MM.1S (cell line): ENCODE measurements around the gene TXNIP.

Experiments
- EZH2 ChIP-seq: fragments of 300-600 bp; sonication (generic); optimal IDR thresholded peaks from 2 replicates; pipeline ENCODE3; 2017; ENCODE audit warnings: low read depth, mild to moderate bottlenecking, antibody characterized with exemption, low read length, mixed read lengths
- EZH2phosphoT487 ChIP-seq: fragments of 300-600 bp; sonication (generic); IDR thresholded peaks from 2 replicates; pipeline ENCODE4 v1.6.1; 2018; ENCODE audit warnings: antibody characterized with exemption, low read length
- TF ChIP-seq, protein P1 (sequence below): fragments of 300-600 bp; sonication (generic); IDR thresholded peaks from 2 replicates; pipeline ENCODE4 v1.5.1; 2016; ENCODE audit warnings: antibody characterized with exemption, low read length, mixed read lengths

DNA sequence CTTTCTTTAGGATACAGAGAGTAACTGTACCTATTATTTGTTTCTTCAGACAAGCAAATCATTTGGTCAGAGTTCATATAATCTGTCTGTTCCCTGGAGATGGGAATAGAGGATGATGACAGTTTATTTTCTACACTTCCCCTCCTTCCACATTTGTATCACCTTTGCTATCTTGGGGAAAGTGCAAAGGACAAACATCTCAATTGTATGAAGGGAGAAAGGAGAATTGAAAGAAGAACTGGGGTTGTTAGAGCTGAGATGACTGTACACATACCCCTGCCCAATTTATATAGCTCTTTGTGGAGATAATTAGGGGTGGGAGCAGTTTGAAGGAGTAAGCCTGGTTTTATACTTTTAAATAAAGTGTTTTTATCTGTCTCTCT is 17.9 kb downstream of the TXNIP start:
- TF ChIP-seq, protein P1, sequence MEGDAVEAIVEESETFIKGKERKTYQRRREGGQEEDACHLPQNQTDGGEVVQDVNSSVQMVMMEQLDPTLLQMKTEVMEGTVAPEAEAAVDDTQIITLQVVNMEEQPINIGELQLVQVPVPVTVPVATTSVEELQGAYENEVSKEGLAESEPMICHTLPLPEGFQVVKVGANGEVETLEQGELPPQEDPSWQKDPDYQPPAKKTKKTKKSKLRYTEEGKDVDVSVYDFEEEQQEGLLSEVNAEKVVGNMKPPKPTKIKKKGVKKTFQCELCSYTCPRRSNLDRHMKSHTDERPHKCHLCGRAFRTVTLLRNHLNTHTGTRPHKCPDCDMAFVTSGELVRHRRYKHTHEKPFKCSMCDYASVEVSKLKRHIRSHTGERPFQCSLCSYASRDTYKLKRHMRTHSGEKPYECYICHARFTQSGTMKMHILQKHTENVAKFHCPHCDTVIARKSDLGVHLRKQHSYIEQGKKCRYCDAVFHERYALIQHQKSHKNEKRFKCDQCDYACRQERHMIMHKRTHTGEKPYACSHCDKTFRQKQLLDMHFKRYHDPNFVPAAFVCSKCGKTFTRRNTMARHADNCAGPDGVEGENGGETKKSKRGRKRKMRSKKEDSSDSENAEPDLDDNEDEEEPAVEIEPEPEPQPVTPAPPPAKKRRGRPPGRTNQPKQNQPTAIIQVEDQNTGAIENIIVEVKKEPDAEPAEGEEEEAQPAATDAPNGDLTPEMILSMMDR = no peak
- no peak for TF ChIP-seq EZH2
- TF ChIP-seq EZH2phosphoT487 = no peak
